ENCODE data around the gene MEP1A. TPM values are rescaled to one million over a fixed set of nuclear protein-coding genes. Genes with fewer than 3 reads are reported as not detected.

The MEP1A gene
- total RNA-seq, 4 donors from 2014 or later: 0.30 to 0.34 TPM; not detected in 2

DNA sequence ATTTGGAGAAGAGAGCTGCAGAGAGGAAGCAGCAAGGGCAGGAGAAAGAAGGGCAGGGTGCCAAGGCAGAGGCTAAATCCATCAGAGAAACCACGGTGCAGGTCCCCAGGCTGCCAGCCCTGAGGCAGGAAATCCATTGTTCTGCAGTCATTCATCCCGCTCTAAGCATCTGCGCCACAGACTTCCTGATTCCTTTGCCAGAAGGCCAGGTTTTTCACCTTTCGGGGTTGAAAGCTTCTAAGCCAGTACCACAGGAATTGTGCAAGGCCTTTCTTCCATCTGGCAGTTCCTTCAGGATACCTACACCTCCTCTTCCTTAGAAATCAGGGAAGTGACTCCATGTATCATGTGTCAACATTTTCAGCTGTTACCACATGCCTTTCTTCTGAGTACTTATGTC is 82.9 kb downstream of the MEP1A start:
- H3K4me3 ChIP-seq: no peak overlapping the region
- no peaks in the 10 kb centered on the region for H3K4me1 ChIP-seq
- H3K27me3 ChIP-seq: no peaks in the 10 kb centered on the region
- peak in 1 of 2 donors; percentile 62 for DNase-seq (ENCODE audit: low spot score in 2 of 2)
- no peaks in the 10 kb centered on the region for H3K9me3 ChIP-seq
- H3K36me3 ChIP-seq: no peaks in the 10 kb centered on the region
- 30% methylated on average over 4 of the region's 4 CpGs for WGBS
- no peak overlapping the region for H3K27ac ChIP-seq
- TF ChIP-seq, protein P1, sequence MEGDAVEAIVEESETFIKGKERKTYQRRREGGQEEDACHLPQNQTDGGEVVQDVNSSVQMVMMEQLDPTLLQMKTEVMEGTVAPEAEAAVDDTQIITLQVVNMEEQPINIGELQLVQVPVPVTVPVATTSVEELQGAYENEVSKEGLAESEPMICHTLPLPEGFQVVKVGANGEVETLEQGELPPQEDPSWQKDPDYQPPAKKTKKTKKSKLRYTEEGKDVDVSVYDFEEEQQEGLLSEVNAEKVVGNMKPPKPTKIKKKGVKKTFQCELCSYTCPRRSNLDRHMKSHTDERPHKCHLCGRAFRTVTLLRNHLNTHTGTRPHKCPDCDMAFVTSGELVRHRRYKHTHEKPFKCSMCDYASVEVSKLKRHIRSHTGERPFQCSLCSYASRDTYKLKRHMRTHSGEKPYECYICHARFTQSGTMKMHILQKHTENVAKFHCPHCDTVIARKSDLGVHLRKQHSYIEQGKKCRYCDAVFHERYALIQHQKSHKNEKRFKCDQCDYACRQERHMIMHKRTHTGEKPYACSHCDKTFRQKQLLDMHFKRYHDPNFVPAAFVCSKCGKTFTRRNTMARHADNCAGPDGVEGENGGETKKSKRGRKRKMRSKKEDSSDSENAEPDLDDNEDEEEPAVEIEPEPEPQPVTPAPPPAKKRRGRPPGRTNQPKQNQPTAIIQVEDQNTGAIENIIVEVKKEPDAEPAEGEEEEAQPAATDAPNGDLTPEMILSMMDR (IDR thresholded peaks at IDR 0.05): no peak
- TF ChIP-seq POLR2AphosphoS5 (IDR thresholded peaks at IDR 0.05): no peak
- TF ChIP-seq POLR2A (IDR thresholded peaks at IDR 0.05): no peak
- TF ChIP-seq EP300 (IDR thresholded peaks at IDR 0.05): no peak

DNA sequence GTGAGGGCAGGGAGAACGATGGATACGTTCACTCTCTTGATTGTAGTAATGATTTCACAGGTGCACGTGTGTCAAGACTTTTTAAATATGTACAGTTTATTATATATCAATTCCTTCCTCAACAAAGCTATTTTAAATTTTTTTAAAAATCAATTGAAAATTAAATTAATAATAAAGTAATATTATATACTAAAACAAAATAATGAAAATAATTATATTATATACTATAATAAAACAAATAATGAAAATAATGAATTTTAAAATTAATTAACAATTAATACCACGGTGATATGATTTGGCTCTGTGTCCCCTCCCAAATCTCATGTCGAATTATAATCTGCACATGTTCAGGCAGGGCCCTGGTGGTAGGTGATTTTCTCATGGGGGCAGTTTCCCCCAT is 85.8 kb downstream of the MEP1A start:
- no peak for DNase-seq (ENCODE audit: low spot score in 2 of 2)
- Histone ChIP-seq H3K36me3 (no peaks in the 10 kb centered on the region), H3K9me3 (no peaks in the 10 kb centered on the region), H3K27me3 (no peaks in the 10 kb centered on the region), H3K27ac (no peak overlapping the region), H3K4me1 (no peaks in the 10 kb centered on the region), H3K4me3 (no peak overlapping the region)
- TF ChIP-seq, protein P1 (IDR thresholded peaks at IDR 0.05): no peak
- TF ChIP-seq POLR2A (IDR thresholded peaks at IDR 0.05) (no peak), EP300 (IDR thresholded peaks at IDR 0.05) (no peak), POLR2AphosphoS5 (IDR thresholded peaks at IDR 0.05) (no peak)
- WGBS: 92% methylated on average over 5 of the region's 5 CpGs

DNA sequence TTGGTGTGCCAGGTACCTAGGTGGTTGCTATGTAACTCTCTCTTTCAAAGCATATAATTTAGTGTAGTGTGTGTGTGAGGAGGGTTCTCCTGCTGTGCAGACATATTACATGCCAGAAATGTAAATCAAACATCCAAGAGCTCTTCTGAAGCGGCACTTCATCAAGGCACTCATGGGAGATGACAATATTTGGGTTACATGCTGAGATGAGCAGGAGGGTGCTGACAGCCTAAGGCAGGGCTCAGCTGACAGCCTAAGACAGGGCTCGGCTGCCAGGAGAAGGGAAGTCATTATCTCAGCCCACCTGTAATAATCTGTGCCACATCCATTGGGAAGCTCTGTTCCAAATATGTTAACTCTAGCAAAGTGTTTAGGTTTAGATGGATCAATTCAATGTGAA is 89.5 kb downstream of the MEP1A start:
- Histone ChIP-seq H3K36me3 (no peaks in the 10 kb centered on the region), H3K27me3 (no peaks in the 10 kb centered on the region), H3K4me1 (no peaks in the 10 kb centered on the region), H3K9me3 (no peaks in the 10 kb centered on the region), H3K27ac (no peak overlapping the region), H3K4me3 (no peak overlapping the region)
- TF ChIP-seq EP300 (IDR thresholded peaks at IDR 0.05): no peak
- no peak for TF ChIP-seq POLR2AphosphoS5 (IDR thresholded peaks at IDR 0.05)
- TF ChIP-seq, protein P1 (IDR thresholded peaks at IDR 0.05): no peak
- no peak for DNase-seq (ENCODE audit: low spot score in 2 of 2)
- 66% methylated on average over 2 of the region's 2 CpGs for WGBS

DNA sequence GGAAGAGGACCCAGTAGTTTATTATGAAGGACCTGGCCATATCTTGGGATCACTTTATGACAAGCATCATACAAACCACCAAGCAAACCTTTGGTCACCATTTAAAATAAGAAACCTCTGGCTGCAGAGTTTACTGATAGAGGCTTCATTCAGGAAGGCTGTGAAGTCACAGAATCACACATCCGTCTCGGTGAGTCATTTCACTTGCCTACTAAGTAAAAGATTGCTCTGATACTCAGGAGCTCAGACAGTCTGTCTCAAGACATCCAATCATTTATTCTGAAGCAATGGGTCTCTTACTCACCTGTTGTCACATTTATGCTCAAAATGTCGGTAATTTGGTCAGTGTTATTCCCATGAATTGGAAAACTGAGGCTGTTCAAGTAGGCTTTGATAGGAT is 94.8 kb downstream of the MEP1A start:
- Histone ChIP-seq H3K9me3 (no peaks in the 10 kb centered on the region), H3K27ac (no peak overlapping the region)
- no peak for DNase-seq (ENCODE audit: low spot score in 2 of 2)

DNA sequence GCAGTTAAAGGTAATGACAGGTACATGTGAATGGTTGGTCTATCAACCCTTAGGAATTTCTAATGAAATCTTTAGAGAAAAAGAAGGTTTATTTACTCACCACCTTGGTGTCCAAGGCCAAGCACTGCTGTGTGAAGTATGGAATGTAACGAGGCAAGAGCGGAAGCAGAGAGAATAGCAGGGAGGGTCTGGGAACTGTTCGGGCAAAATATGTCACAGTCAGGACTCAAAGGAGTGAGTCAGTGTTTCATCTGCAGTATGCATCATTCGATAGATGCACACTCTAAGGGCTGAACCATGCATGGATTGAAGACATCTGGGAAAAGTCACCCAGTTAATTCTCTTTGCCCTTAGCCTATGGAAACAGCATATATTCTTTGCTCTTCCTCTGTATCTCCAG is 95.4 kb downstream of the MEP1A start:
- no peak for DNase-seq (ENCODE audit: low spot score in 2 of 2)
- Histone ChIP-seq H3K9me3 (no peaks in the 10 kb centered on the region), H3K27ac (no peak overlapping the region), H3K4me3 (no peak overlapping the region), H3K36me3 (no peaks in the 10 kb centered on the region), H3K4me1 (no peaks in the 10 kb centered on the region), H3K27me3 (no peaks in the 10 kb centered on the region)
- TF ChIP-seq EP300 (IDR thresholded peaks at IDR 0.05): no peak
- TF ChIP-seq POLR2A (IDR thresholded peaks at IDR 0.05): no peak
- TF ChIP-seq, protein P1 (IDR thresholded peaks at IDR 0.05): no peak
- no peak for TF ChIP-seq POLR2AphosphoS5 (IDR thresholded peaks at IDR 0.05)
- WGBS: 82% methylated on average over 4 of the region's 4 CpGs

More for the DNA sequence above, 94.8 kb downstream of the MEP1A start:
- WGBS: 64% methylated on average over 3 of the region's 3 CpGs
- H3K4me1 ChIP-seq: no peaks in the 10 kb centered on the region
- no peaks in the 10 kb centered on the region for H3K27me3 ChIP-seq
- no peak overlapping the region for H3K4me3 ChIP-seq
- no peaks in the 10 kb centered on the region for H3K36me3 ChIP-seq
- no peak for TF ChIP-seq POLR2A (IDR thresholded peaks at IDR 0.05)
- TF ChIP-seq POLR2AphosphoS5 (IDR thresholded peaks at IDR 0.05): no peak
- no peak for TF ChIP-seq EP300 (IDR thresholded peaks at IDR 0.05)
- TF ChIP-seq, protein P1 (IDR thresholded peaks at IDR 0.05): no peak

Other genes starting within 250 kb of the MEP1A start
- gene CYP39A1, start 140.6 kb upstream of the MEP1A start, total RNA-seq: 10 to 100 TPM; 20.0 to 46.4 (median 33.1) TPM
- gene SLC25A27, start 140.4 kb upstream of the MEP1A start, total RNA-seq: 10 to 100 TPM; 18.3 to 74.2 (median 24.0) TPM
- gene TDRD6, start 105.5 kb upstream of the MEP1A start, total RNA-seq: 1 to 10 TPM in 2 of 4 donors, under 1 TPM in 2; 0.49 to 1.8 (median 0.82) TPM
- gene PLA2G7, start 58.0 kb upstream of the MEP1A start, total RNA-seq: 1 to 10 TPM; 2.8 to 7.6 (median 4.5) TPM
- gene ANKRD66, start 46.5 kb upstream of the MEP1A start, total RNA-seq: not detected
- 10 to 100 TPM in 2 of 4 donors, 1 to 10 TPM in 2; 4.4 to 13.0 (median 8.4) TPM for gene ADGRF5, start 128.5 kb downstream of the MEP1A start, total RNA-seq
- under 1 TPM in 2 of 4 donors, not detected in 2; 0.31 to 0.42 TPM for gene ADGRF1, start 248.9 kb downstream of the MEP1A start, total RNA-seq